Colonic mucosa (tissue), 4 donors: ENCODE results near the gene FIP1L1. TPM values are rescaled to one million over a fixed set of nuclear protein-coding genes. Genes with fewer than 3 reads are reported as not detected.

ENCODE experiments used
- DNase-seq: peaks from one replicate; pipeline ENCODE4 v3.0.0-alpha.2; 2020
- H3K27ac ChIP-seq: fragments of 200-600 bp; one replicate; pipeline ENCODE4 v1.8.0; 2021
- H3K27me3 ChIP-seq: fragments of 200-600 bp; one replicate; pipeline ENCODE4 v1.8.0; 2021
- H3K36me3 ChIP-seq: fragments of 200-600 bp; one replicate; pipeline ENCODE4 v1.8.0; 2021
- H3K4me1 ChIP-seq: fragments of 200-600 bp; one replicate; pipeline ENCODE4 v1.8.0; 2021; ENCODE audit warnings: mild to moderate bottlenecking
- H3K4me3 ChIP-seq: fragments of 200-600 bp; one replicate; pipeline ENCODE4 v1.8.0; 2021
- H3K9ac ChIP-seq, 2 donors: one replicate each; pipeline ENCODE4 v1.7.0; 2013; ENCODE audit warnings: control low read depth in 2 of 2, low read depth in 2 of 2, low read length in 2 of 2
- H3K9me3 ChIP-seq: fragments of 200-600 bp; one replicate; pipeline ENCODE4 v1.8.0; 2021
- CTCF ChIP-seq: fragments of 200-600 bp; IDR thresholded peaks from one replicate; pipeline ENCODE4 v1.8.0; 2022; ENCODE audit warnings: antibody characterized with exemption, mild to moderate bottlenecking
- intact Hi-C: fragments of 100-400 bp; cut with DNase I; formaldehyde crosslinking; loops from one replicate; pipeline ENCODE4 v1.14.1; 2022
- total RNA-seq, 2 donors: library from RNA; stranded (reverse); fragmentation: NEBNext Ultra II Directional in 1 of 2; extraction: Animal tissue kit (Norgen Biotek cat#: 25700) in 1 of 2; gene quantifications; one replicate each; pipeline ENCODE4 v1.2.1, GENCODE V29; 2021
- donor health status: healthy.
- donor health status: DM: no; HTN: no; CAD: no.
- donor health status: DM: no; HTN: no; CAD: no.

FIP1L1 gene
- total RNA-seq, 2 donors from 2014 or later = 38.8 to 46.6 TPM

GRCh38 chr4:53349091-53349491 is 28.4 kb upstream of the FIP1L1 start:
- no peaks in the 10 kb centered on the region for H3K4me1 ChIP-seq
- no peak overlapping the region for H3K9ac ChIP-seq
- no peaks in the 10 kb centered on the region for H3K36me3 ChIP-seq
- H3K9me3 ChIP-seq = no peaks in the 10 kb centered on the region
- no peak for DNase-seq
- no peak overlapping the region for H3K27ac ChIP-seq
- TF ChIP-seq CTCF = no peak
- no peak overlapping the region for H3K4me3 ChIP-seq
- intact Hi-C loops = no loop called here
- no peaks in the 10 kb centered on the region for H3K27me3 ChIP-seq

- Histone ChIP-seq H3K4me1 (no peaks in the 10 kb centered on the region), H3K27ac (no peak overlapping the region), H3K36me3 (no peaks in the 10 kb centered on the region), H3K4me3 (no peak overlapping the region), H3K27me3 (no peaks in the 10 kb centered on the region), H3K9me3 (no peaks in the 10 kb centered on the region), H3K9ac (no peak overlapping the region)
- intact Hi-C loops = no loop called here
- no peak for TF ChIP-seq CTCF
- no peak for DNase-seq
Observed at GRCh38 chr4:53354012-53354722, 23.3 kb upstream of the FIP1L1 start.

- no peak overlapping the region for H3K9ac ChIP-seq
- intact Hi-C loops = no loop called here
Observed at GRCh38 chr4:53355930-53356521, 21.4 kb upstream of the FIP1L1 start.

GRCh38 chr4:53361451-53361850 is 16.0 kb upstream of the FIP1L1 start:
- Histone ChIP-seq H3K27me3 (no peaks in the 10 kb centered on the region), H3K4me3 (no peak overlapping the region), H3K9ac (peak overlapping the region in 1 of 2 donors; percentile 4), H3K36me3 (no peaks in the 10 kb centered on the region), H3K4me1 (peaks cover 7% of the 10 kb centered on the region), H3K9me3 (no peaks in the 10 kb centered on the region), H3K27ac (no peak overlapping the region)
- no peak for DNase-seq
- intact Hi-C loops = no loop called here
- TF ChIP-seq CTCF = no peak

More at GRCh38 chr4:53355930-53356521, 21.4 kb upstream of the FIP1L1 start:
- Histone ChIP-seq H3K27ac (no peak overlapping the region), H3K4me3 (no peak overlapping the region), H3K36me3 (no peaks in the 10 kb centered on the region), H3K27me3 (no peaks in the 10 kb centered on the region), H3K4me1 (no peaks in the 10 kb centered on the region), H3K9me3 (no peaks in the 10 kb centered on the region)
- TF ChIP-seq CTCF = no peak
- no peak for DNase-seq

- no peak for DNase-seq
- TF ChIP-seq CTCF = no peak
- H3K4me3 ChIP-seq = no peak overlapping the region
- no peak overlapping the region for H3K9ac ChIP-seq
- peaks cover 7% of the 10 kb centered on the region for H3K4me1 ChIP-seq
- no peak overlapping the region for H3K27ac ChIP-seq
- H3K27me3 ChIP-seq = no peaks in the 10 kb centered on the region
- no peaks in the 10 kb centered on the region for H3K36me3 ChIP-seq
- intact Hi-C loops = no loop called here
- H3K9me3 ChIP-seq = no peaks in the 10 kb centered on the region
Observed at GRCh38 chr4:53362093-53362492, 15.3 kb upstream of the FIP1L1 start.
